MG63 (cell line): ENCODE results near the gene EAPP. TPM values are rescaled to one million over a fixed set of nuclear protein-coding genes. Genes with fewer than 3 reads are reported as not detected.

Experiments
- total RNA-seq: library from RNA; depleted of rRNA; stranded (reverse); fragments of >200 nt; shearing (Covaris generic); gene quantifications from 2 replicates; pipeline ENCODE4 v1.2.3, GENCODE V29; 2014; ENCODE audit warnings: low replicate concordance; rRNA removed

The EAPP gene
- total RNA-seq, 1 experiment from 2014 or later, result 26.5 TPM

Other genes with a start within 250 kb of the EAPP start
- 6.9 and 17.1 TPM in 2 replicates for gene SPTSSA, start 77.5 kb downstream of the EAPP start, total RNA-seq
- gene SNX6, start 90.4 kb upstream of the EAPP start, total RNA-seq, result 44.5 and 80.6 TPM in 2 replicates
- 25.8 and 37.6 TPM in 2 replicates for gene CFL2, start 174.9 kb upstream of the EAPP start, total RNA-seq